Gastroesophageal sphincter (tissue), 4 donors: ENCODE measurements around the gene JSRP1. TPM values are rescaled to one million over a fixed set of nuclear protein-coding genes. Genes with fewer than 3 reads are reported as not detected.

Experiments used
- ATAC-seq: fragments of 150-250 bp; one replicate; pipeline ENCODE4 v1.9.1; 2016; ENCODE audit warnings: mild to moderate bottlenecking, moderate library complexity
- H3K27ac ChIP-seq, 4 donors: fragments of 200-600 bp; sonication (generic) in 3 of 4; 1 replicate in 3 of 4; 2 replicates in 1 of 4; pipeline ENCODE4 v1.5.1; 2016 to 2019
- H3K27me3 ChIP-seq: fragments of 200-600 bp; sonication (generic); one replicate; pipeline ENCODE4 v1.5.1; 2019
- H3K36me3 ChIP-seq, 2 donors: fragments of 200-600 bp; sonication (generic); one replicate each; pipeline ENCODE4 v1.5.1; 2019; ENCODE audit warnings: control low read depth in 1 of 2
- H3K4me1 ChIP-seq, 3 donors: fragments of 200-600 bp; sonication (generic); 1 replicate in 2 of 3; 2 replicates in 1 of 3; pipeline ENCODE4 v1.5.1; 2016 to 2019; ENCODE audit warnings: control low read depth in 2 of 3
- H3K4me3 ChIP-seq, 2 donors: fragments of 200-600 bp; sonication (generic); one replicate each; pipeline ENCODE4 v1.5.1; 2019; ENCODE audit warnings: mild to moderate bottlenecking in 1 of 2, moderate library complexity in 1 of 2
- H3K9me3 ChIP-seq, 3 donors: fragments of 200-600 bp; sonication (generic); one replicate each; pipeline ENCODE4 v1.5.1; 2017 to 2019; ENCODE audit warnings: control low read depth in 2 of 3
- EP300 ChIP-seq: sonication (generic); formaldehyde crosslinking; IDR thresholded peaks from one replicate; pipeline ENCODE4 v1.6.1; 2017; ENCODE audit warnings: antibody characterized with exemption, mild to moderate bottlenecking
- POLR2A ChIP-seq, 2 donors: fragments of 450-650 bp; IDR thresholded peaks; one replicate each; pipeline ENCODE4 v1.6.1; 2017; ENCODE audit warnings: antibody characterized with exemption in 2 of 2, mild to moderate bottlenecking in 2 of 2, moderate library complexity in 1 of 2
- POLR2AphosphoS5 ChIP-seq: sonication (generic); formaldehyde crosslinking; IDR thresholded peaks from one replicate; pipeline ENCODE4 v1.6.1; 2017; ENCODE audit warnings: antibody characterized with exemption
- WGBS, 2 donors: methylation state at CpG; one replicate each; pipeline ENCODE4 v1.1.5; 2018; ENCODE audit warnings: low coverage in 1 of 2; 5-methylcytosine and 5-hydroxymethylcytosine counted together
- total RNA-seq, 4 donors: library from RNA; depleted of rRNA; stranded (reverse); fragments of >200 nt; gene quantifications; one replicate each; pipeline ENCODE4 v1.1.0, GENCODE V29; 2016
- TF ChIP-seq, protein P1 (sequence below), 4 experiments: fragments of 200-600 bp in 2 of 4; fragments of 450-650 bp in 2 of 4; sonication (generic) in 1 of 4; IDR thresholded peaks; one replicate each; pipeline ENCODE4 v1.5.1; 2017 to 2019; ENCODE audit warnings: antibody characterized with exemption in 4 of 4, mild to moderate bottlenecking in 2 of 4, moderate library complexity in 2 of 4

JSRP1 gene
- total RNA-seq, 4 donors from 2014 or later = 0.37 TPM; not detected in 3

- peaks cover 0 to 30% (median 23%) of the 10 kb centered on the region in 3 donors for H3K4me1 ChIP-seq
- no peak for ATAC-seq
- 79 to 80% methylated on average over 2 of the region's 13 CpGs for WGBS, 2 donors
- TF ChIP-seq EP300 (no peak), POLR2AphosphoS5 (no peak), POLR2A (IDR thresholded peaks at IDR 0.05) (no peak)
- TF ChIP-seq, protein P1, sequence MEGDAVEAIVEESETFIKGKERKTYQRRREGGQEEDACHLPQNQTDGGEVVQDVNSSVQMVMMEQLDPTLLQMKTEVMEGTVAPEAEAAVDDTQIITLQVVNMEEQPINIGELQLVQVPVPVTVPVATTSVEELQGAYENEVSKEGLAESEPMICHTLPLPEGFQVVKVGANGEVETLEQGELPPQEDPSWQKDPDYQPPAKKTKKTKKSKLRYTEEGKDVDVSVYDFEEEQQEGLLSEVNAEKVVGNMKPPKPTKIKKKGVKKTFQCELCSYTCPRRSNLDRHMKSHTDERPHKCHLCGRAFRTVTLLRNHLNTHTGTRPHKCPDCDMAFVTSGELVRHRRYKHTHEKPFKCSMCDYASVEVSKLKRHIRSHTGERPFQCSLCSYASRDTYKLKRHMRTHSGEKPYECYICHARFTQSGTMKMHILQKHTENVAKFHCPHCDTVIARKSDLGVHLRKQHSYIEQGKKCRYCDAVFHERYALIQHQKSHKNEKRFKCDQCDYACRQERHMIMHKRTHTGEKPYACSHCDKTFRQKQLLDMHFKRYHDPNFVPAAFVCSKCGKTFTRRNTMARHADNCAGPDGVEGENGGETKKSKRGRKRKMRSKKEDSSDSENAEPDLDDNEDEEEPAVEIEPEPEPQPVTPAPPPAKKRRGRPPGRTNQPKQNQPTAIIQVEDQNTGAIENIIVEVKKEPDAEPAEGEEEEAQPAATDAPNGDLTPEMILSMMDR (IDR thresholded peaks at IDR 0.05) = no peak
- H3K9me3 ChIP-seq = no peaks in the 10 kb centered on the region
- no peak overlapping the region for H3K27ac ChIP-seq
- peaks cover 51% of the 10 kb centered on the region for H3K27me3 ChIP-seq
- no peak overlapping the region for H3K4me3 ChIP-seq
- H3K36me3 ChIP-seq = no peaks in the 10 kb centered on the region
Measured at GRCh38 chr19:2287585-2288337, 31.5 kb upstream of the JSRP1 start.

GRCh38 chr19:2286402-2287140, 30.4 kb upstream of the JSRP1 start:
- H3K36me3 ChIP-seq = no peaks in the 10 kb centered on the region
- ATAC-seq = no peak
- 87 to 100% methylated on average over 1 to 9 of the region's 20 CpGs for WGBS, 2 donors
- H3K27ac ChIP-seq = no peak overlapping the region
- peaks cover 0 to 39% (median 22%) of the 10 kb centered on the region in 3 donors for H3K4me1 ChIP-seq
- no peak overlapping the region for H3K4me3 ChIP-seq
- peaks cover 39% of the 10 kb centered on the region for H3K27me3 ChIP-seq
- TF ChIP-seq EP300 (no peak), POLR2AphosphoS5 (no peak), POLR2A (IDR thresholded peaks at IDR 0.05) (no peak)
- TF ChIP-seq, protein P1 (IDR thresholded peaks at IDR 0.05) = no peak
- no peaks in the 10 kb centered on the region for H3K9me3 ChIP-seq

DNA sequence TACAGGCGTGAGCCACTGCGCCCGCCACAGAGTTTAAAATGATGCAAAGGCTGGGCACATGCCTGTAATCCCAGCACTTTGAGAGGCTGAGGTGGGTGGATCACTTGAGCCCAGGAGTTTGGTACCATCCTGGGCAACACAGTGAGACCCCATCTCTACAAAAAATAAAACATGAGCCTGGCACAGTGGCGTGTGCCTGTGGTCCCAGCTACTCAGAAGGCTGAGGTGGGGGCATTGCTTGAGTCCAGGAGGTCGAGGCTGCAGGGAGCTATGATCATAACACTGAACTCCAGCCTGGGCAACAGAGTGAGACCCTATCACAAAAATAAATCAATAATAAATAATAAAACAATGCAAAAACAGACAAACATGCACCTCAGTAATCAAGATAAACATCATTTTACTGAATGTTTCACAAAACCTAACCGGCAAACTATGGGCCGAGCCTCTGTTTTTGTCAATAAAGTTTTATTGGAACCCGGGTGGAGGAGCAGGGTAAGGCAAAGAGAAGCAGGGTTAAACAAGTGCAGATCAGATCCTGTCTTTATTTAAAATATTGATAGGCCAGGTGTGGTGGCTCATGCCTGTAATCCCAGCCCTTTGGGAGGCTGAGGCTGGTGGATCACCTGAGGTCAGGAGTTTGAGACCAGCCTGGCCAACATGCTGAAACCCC, 27.8 kb upstream of the JSRP1 start:
- TF ChIP-seq POLR2AphosphoS5 = no peak
- TF ChIP-seq, protein P1 (IDR thresholded peaks at IDR 0.05) = no peak
- no peak for TF ChIP-seq EP300
- TF ChIP-seq POLR2A (IDR thresholded peaks at IDR 0.05) = no peak
- ATAC-seq = no peak
- WGBS, 2 donors = 88 to 96% methylated on average over 3 to 5 of the region's 8 CpGs
- H3K27me3 ChIP-seq = peaks cover 13% of the 10 kb centered on the region
- no peak overlapping the region for H3K27ac ChIP-seq
- H3K36me3 ChIP-seq = no peaks in the 10 kb centered on the region
- no peak overlapping the region for H3K4me3 ChIP-seq
- H3K9me3 ChIP-seq = no peaks in the 10 kb centered on the region
- peaks cover 0 to 22% (median 0%) of the 10 kb centered on the region in 3 donors for H3K4me1 ChIP-seq

GRCh38 chr19:2282862-2283237, 26.6 kb upstream of the JSRP1 start:
- peaks cover 2% of the 10 kb centered on the region for H3K27me3 ChIP-seq
- H3K4me3 ChIP-seq = peak overlapping the region in 1 of 2 donors; percentile 46
- 66 to 68% methylated on average over 9 to 10 of the region's 11 CpGs for WGBS, 2 donors

More at GRCh38 chr19:2282862-2283237, 26.6 kb upstream of the JSRP1 start:
- H3K36me3 ChIP-seq = no peaks in the 10 kb centered on the region
- H3K9me3 ChIP-seq = no peaks in the 10 kb centered on the region
- peak overlapping the region in 1 of 4 donors; percentile 66 for H3K27ac ChIP-seq
- no peak for TF ChIP-seq POLR2A (IDR thresholded peaks at IDR 0.05)
- TF ChIP-seq, protein P1 (IDR thresholded peaks at IDR 0.05) = no peak
- no peak for TF ChIP-seq EP300
- TF ChIP-seq POLR2AphosphoS5 = no peak
- no peak for ATAC-seq
- peaks cover 0 to 22% (median 0%) of the 10 kb centered on the region in 3 donors for H3K4me1 ChIP-seq
